ENCODE measurements around the gene CRIP1.

Gene CRIP1, protein sequence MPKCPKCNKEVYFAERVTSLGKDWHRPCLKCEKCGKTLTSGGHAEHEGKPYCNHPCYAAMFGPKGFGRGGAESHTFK

DNA sequence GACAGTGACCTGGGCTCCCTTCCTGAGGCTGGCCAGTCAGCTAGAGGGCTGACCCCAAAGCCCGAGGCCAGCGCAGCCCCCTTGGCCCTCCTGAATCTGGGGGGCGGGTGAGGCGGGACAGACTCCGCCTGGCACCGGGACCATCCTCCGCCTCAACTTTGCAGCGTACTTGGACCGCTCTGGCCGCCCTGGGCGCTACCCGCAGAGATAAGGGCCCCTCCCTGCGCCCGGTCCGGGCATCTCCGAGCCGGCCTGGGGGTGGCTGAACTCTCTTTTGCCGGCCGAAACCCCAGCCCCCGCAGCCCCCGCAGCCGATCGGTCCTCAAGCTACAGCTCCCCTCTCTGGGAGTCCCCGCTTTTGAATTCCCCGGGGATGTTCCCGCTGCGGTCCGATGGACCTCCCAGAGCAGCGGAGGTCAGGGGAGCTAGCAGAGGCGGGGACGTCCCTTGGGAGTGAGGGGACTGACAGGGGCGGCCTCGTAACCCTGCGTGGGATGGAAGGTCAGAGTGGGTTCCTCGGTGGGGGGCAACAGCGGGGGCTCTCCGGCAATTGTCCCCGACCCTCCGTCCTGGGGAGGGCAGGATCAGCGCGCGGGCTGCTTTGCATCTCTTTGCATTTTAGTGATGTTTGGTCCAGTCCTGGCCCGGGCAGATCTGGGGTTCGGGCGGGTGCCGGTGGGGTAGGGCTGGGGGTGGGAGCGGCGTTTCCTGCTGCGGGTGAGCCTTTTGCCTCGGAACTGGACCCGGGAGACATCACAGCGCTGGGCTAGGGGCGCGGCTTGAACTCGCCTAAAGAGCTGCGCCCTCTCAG is at the start of gene CRIP1:
CRIP1 (plus strand) TSS at position 724 of the 811 bp plus-strand sequence. CDS start 374 bp downstream, outside the sequence.
- in situ Hi-C loops (cut with HindIII; ENCODE audit: low sequenced_read_pairs), result no loop called here

DNA sequence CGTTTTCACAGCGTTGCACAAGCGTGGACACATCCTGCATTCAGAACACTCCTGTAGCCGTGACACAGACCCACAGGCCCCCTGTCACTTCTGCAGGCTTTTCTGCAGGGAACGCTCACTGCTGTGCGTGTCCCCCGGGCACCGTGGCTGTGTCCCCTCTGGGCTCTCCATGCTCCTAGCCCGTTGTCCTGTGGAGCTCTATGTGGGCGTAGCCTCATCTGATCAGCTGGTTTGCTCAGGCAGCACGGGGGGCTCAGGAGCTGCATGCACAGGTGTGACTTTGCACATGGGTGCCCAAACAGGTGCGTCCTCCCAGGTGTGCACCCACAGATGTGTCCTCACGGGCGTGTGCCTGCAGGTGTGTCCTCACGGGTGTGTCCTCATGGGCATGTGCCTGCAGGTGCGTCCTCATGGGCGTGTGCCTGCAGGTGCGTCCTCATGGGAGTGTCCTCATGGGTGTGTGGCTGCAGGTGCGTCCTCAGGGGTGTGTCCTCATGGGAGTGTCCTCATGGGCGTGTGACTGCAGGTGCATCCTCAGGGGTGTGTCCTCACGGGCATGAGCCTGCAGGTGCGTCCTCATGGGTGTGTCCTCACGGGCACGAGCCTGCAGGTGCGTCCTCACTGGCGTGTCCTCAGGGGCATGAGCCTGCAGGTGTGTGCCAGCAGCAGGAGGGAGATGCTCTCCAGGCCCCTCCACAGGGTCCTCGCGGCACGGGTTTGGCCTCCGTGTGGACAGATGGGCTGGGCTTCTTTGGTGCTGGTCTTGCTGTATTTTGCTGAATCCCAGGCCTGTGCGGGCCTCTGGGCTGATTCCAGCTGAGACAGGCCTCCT is 49.6 kb upstream of the CRIP1 start:
- in situ Hi-C loops (cut with HindIII; ENCODE audit: low sequenced_read_pairs), result no loop called here

DNA sequence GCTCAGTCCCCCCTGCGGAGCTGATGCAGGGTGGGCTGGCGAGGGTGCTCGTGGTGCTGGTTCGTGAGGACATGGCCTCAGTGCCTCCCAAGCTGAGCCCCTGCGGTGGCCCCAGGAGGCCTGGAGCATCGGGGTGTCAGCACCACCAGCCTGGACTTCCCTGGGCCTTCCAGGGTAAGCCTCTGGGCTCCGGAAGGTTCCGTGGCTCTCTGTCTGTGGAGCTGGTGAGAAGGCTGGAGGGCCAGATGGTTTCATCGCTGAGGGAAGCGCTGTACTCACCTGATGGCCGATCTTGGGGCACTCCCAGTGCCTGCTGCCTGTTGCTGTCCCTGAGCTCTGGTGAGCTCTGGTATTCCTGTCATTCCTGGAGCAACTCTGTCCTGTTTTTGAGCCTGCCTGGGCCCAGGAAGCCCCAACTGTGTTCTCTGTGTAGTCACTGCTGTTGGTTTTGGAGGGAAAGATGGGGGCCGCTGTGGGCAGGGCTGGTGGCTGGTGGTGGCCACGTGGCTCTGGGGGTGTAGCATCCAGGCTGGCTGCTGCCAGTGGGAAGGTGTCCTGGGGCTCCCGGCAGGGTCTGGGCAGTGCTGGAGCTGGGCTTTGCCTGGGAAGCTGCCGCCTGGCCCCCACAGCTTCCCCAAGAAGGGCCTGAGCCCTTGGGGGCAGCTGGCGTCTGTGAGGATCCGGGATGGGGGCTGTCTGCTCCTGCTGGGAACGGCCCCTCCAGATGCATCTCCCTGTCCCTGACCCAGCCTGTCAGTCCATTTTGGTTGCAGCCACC is 48.8 kb upstream of the CRIP1 start:
- in situ Hi-C loops (cut with HindIII; ENCODE audit: low sequenced_read_pairs), result no loop called here

DNA sequence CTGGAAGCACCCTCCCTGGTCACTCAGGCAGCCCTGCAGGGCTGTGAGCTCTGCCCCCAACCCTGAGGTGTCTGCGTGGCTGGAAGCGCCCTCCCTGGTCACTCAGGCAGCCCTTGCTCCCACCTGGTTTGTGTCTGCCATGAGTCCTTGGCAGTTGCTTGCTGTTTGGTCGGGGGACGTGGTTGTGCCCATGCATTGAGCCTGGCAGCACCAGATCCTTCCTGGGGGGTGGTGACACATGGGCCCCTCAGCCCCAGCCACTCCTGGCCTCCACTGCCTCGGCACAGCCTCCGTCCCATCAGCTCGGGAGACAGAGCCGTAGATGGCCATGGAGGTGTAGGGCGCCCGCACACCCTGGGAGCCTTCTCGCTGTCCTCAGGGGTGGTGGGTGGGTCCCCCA is 47.5 kb upstream of the CRIP1 start:
- in situ Hi-C loops (cut with HindIII; ENCODE audit: low sequenced_read_pairs), result no loop called here

DNA sequence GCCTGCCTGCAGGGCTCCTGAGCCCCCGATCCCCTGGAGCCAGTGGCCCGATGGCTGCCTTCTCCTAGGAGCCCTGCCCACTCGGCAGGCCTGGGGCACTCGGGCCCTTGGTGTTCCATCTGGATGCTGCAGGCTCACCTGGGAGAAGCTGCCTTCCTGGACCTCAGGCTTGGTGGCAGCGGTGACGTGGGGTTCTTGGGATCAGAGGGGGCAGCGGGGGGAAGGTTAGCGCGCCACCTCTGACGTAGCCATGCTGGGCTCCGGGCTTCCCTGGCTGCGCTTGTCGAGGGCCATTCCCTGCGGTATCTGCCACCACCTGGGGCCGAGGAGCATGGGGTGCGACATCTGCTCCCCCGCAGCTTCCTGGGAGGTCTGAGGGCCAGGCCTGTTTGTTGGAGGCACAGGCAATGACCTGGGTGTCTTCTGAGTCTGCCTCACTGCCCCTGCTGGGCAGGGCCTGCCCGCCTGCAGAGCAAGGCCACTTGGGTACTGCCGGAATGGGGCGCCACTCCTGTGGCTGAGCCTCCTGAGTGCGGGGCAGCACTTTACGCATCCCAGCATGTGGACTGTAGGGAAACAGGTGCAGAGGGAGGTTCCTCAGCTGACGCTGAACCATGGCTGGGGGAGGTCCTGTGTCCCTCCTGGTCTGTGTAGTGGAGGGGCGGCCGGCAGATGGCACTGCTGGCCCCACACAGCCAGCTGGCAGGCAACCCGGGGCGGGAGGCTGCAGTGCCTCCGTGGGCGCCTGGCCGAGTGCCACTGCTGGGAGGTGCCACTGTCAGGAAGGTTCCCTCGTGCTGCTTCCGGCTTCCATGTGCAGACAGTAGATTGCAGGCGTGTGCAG is 46.8 kb upstream of the CRIP1 start:
- in situ Hi-C loops (cut with HindIII; ENCODE audit: low sequenced_read_pairs), result no loop called here

DNA sequence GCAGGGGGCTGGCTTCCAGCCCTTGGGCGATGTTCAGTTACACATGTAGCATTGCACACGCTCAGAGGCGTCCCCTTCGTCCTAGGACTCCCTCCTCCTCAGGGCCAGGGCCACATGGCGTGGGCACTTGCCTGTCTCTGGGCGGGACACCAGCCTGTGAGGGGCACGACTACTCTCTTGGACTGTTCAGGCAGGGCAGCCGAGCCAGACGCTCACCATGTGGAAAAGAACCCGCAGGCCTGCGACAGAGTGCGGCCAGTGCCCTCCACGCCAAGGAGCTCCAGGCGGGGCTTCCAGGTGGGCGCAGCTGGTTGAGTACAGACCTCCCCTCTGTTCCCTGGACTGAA is 46.2 kb upstream of the CRIP1 start:
- in situ Hi-C loops (cut with HindIII; ENCODE audit: low sequenced_read_pairs), result no loop called here

DNA sequence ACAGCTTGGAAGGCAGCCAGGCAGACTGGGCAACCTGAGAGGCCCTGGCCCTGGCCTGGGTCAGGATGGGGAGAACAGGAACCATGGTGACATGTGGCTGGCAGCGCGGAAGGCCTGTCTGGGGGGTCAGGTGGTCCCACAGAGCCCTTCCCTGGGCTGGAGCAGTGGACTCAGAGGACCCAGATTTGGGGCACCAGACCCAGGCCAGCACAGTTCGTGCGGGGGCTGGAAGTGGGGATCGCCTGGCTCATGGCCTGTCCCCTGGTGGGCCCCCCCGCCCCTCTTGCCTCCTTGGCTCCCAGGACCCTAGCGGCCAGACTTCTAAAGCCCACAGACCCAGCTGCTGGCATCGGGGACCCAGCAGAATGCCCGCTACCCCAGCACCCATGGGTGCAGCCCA is 45.7 kb upstream of the CRIP1 start:
- in situ Hi-C loops (cut with HindIII; ENCODE audit: low sequenced_read_pairs), result no loop called here

DNA sequence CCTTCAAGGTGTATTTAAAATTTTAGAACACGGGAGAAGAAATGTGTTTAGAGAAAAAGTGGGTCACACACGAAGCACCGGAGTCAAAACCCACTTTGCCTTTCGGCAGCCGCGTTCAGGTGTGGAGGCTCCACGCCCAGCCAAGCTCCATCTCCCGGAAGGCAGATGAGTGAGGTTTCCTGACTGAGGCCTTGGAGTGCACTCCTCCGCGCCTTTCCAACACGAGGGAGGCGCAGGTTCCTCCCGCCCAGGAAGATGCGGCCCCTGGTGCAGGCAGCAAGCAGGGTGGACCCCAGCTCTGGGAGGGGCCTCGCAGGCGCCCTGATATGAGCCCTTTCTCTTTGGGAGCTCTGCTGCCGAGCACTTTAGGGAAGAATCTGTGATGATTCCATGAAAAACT is 44.6 kb upstream of the CRIP1 start:
- in situ Hi-C loops (cut with HindIII; ENCODE audit: low sequenced_read_pairs), result no loop called here

DNA sequence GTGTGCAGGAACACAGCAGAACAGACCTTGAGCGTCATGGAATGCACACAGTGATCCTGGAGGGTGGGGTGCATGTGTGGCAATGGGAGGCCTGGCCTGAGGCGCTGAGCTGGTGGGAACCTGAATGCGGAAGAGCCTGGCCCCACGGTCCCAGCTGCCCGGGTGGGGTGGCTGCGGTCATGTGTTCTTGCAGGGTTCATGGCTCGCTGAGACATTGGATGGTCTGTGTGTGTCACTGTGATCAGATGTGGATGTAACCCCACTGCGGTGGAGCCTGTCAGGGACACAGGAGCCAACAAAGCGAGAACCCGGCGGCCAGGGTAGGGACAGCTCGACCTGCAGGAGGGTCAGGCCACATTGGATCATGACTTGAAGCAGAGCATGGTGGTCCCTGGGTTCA is 43.9 kb upstream of the CRIP1 start:
- in situ Hi-C loops (cut with HindIII; ENCODE audit: low sequenced_read_pairs), result no loop called here

DNA sequence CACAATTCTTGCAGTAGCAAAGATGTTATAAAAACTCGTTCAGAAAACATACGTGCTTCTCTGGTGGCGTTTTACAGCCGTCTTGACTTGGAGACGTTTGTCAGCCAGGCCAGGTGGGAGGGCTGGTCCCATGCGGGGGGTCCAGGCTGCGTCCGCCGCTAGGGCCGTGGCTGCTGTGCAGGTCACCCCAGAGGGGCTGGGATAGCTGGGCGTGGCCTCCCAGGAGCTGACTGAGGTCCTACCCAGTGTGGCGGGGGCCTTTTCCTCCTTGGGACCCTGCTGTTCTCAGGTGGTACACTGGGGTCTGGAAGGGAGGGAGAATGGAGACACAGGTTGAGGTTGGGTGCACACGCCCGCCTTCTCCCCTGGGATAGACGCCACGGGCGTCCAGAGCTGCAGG is 41.8 kb upstream of the CRIP1 start:
- in situ Hi-C loops (cut with HindIII; ENCODE audit: low sequenced_read_pairs), result no loop called here

DNA sequence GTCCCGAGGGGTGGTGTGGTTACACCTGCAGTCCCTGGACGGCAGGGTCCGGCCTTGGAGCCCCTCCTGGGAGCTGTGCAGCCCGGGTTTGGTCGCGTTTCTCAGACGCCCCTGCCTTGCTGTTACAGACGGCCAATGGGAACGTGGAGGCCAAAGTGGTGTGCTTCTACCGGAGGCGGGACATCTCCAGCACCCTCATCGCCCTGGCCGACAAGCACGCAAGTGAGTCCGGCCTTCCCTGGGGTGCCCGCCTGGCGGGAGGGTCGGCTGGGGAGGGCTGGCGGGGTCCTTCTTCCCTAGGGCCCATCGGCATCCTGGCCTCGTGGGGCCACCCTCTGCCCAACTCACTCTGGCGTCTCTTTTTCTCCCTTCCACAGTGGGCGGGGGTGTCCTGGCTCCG is 41.4 kb upstream of the CRIP1 start:
- in situ Hi-C loops (cut with HindIII; ENCODE audit: low sequenced_read_pairs), result no loop called here

DNA sequence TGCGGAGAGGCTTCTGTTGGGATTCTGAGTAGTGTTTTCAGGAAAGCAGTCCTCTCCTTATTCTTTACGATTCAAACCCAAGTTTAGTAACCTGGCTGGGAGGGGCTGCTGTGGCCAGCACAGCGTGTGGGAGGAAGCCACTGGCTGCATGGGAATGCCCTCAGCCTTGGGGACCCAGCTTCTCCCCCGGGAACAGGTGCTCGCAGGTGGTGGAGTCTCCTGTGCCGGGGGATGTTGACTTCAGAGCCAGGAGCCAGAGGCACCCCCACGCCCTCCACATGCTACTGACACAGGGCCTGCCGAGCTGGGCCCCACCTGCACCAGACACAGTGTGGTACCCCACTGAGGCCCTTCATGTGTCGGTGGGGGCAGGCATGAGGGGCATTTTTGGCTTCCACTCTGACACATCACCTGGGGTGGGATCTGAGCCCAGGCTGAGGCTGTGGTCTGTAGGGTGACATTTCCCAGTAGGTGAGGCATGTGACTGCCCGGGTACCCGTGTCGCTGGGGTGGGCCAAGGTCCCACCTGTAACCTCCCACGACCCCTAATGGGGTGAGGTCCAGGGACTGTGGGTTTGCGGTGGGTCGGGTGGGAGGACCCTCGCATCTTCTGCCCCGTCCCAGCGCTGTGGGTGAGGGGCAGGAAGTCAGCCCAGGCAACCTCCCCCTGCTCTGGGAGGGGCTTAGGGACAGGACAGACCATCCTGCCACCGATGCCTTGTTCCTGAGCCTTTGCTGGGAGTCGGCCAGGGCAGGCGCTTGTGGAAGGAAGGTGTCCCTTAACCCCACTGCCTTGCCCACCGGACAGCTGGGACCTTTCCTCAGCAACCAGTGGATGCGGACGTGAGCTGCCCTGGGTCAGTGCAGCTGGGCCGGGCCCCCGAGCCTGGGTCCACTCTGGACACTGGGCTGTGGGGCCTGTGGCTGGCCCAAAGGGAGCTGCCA is 40.5 kb upstream of the CRIP1 start:
- in situ Hi-C loops (cut with HindIII; ENCODE audit: low sequenced_read_pairs), result no loop called here

DNA sequence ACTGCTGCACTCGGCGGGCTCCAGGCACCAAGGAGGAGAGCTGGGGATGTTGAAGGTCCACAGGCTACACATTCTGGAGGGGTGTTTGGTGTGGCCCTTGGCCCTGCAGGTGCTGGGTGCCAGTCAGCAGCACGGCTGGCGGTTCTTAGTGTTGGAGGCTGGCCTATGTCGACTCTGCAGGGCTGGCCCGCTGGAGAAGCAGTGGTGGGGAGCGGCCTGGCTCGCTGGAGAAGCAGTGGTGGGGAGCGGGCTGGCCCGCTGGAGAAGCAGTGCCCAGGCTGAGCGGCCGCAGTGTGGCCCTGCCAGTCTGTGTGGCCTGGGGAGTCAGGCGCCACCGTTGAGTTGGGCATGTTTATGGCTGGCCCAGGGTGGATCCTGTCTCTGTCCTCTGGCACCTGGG is 39.7 kb upstream of the CRIP1 start:
- in situ Hi-C loops (cut with HindIII; ENCODE audit: low sequenced_read_pairs), result no loop called here

DNA sequence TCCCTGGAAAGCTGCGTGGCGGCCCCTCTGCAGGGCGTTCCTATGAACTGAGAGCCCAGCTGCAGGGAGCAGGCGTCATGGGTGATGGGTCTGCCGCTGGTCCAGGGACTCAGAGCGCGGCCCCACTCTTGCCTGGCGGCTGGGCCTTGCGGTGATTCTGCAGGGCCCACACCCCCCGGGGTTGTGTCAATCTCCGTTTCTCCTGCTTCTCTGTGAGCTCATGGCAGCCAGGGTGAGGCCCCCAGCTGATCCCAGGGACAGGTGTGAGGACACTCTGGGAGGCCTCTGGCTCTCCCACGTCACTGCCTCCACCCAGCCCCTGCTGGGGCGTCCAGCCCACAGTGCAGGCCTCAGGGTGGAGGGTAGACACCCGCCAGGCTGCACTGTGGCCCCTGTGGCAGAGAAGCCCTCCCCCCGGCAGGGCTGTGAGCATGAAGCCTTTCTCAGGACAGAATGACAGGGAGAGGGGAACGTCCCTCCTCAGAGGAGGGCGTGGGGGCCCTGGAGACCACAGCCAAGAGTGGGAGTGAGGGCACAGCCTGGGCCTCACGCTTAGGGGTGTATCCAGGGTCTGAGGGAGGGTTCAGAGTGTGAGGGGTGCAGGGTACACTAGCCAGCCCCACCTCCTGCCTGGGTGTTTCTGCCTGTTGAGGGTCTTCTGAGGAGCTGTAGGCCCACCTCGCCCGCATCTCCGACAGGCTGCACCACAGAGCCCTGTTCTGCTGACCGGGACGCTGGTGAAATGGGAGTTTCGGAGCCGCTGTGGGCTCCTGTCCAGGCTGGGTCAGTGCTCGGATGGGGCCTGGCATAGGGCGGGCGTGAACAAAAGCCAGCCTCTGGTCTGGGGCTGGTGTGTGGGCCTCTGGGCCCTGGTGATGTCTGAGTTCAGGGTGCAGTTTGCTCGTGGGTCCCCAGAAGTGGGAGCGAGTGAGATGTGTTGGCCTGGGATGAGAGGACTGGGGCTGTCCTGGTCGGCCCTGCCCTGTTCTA is 38.7 kb upstream of the CRIP1 start:
- in situ Hi-C loops (cut with HindIII; ENCODE audit: low sequenced_read_pairs), result no loop called here

DNA sequence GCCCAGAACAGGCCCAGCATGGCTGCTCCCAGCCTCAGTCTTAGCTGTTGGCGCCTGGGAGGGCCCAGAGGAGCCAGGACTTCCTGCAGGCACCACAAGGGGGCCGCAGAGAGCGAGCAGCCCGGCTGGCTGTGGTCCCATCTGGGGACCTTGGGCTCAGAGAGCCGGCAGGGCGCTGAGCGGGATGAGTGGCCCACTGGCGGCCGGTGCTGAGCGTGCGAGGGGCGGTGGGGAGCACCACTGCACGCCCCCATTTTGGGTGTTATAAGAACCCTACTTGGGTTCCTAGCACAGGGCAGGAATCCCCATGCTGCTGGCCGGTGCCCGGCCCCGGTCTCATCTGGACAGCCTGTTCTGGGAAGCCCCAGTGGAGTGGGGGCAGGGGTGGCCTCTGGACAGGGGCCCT is 38.0 kb upstream of the CRIP1 start:
- in situ Hi-C loops (cut with HindIII; ENCODE audit: low sequenced_read_pairs), result no loop called here

DNA sequence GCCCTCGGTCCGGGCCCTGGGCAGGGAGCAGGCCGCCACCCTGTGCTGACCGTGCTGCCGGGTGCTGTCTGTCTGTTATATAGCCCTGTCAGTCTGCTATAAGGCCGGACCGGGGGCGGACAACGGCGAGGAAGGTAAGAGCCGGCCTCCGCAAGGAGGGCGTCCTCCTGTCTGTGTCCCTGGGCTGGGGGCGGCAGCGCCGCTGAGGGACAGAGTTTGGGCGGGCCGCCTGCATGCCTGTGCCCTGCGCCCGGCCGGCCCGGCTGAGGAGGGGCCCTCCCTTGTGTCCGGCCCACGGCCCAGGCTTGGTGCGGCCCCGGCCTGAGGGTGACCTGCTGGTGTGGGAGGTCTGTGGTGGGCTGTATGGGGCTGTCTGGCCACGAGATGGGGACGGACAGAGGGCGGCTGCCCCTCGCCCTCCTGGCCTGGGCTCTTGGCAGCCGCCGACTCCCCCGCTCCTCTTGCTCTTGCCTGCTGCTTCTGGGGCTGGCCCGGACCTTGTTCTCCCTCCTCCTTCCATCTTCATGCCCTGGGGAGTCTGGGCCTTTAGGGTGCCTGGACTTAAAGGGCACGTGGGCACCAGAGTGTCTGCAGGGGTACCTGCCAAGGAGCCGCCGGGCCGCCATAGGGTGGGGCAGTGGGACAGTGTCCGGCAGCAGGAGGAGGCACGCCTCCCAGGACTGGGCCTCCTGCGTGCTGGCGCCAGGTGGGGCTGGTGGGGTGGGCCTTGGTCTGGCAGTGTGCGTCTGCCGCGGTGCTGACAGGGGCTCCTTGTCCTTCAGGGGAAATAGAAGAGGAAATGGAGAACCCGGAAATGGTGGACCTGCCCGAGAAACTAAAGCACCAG is 37.2 kb upstream of the CRIP1 start:
- in situ Hi-C loops (cut with HindIII; ENCODE audit: low sequenced_read_pairs), result no loop called here

DNA sequence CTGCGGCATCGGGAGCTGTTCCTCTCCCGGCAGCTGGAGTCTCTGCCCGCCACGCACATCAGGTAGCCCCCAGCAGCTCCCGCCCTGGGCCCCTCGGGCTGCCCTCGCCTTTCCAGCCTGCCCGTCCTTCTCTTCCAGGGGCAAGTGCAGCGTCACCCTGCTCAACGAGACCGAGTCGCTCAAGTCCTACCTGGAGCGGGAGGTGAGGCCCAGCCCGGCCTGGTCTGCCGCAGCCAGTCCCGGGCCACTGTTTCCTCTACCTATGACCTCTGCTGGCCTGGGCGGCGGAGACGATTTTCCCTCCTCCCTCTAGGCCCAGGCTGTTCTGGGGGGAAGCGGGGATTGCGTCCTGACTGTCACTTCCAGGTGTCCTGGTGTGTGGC is 36.6 kb upstream of the CRIP1 start:
- in situ Hi-C loops (cut with HindIII; ENCODE audit: low sequenced_read_pairs), result no loop called here
